Activated CD4-positive, alpha-beta T cell treated with anti-CD3 and anti-CD28 coated beads, Interleukin-10, Interleukin-2, amounts not matched to agents 100 ng/mL and 50 ng/mL, durations not matched to agents 16 hours and 8 hours (primary cell): ENCODE measurements around the gene INPP5A.
A peak's percentile ranks its signal among the peaks of the same experiment; 100 is the strongest.

ENCODE experiments used
- DNase-seq: peaks from one replicate; pipeline ENCODE4 v3.0.0-alpha.2; 2020

Gene INPP5A

DNA sequence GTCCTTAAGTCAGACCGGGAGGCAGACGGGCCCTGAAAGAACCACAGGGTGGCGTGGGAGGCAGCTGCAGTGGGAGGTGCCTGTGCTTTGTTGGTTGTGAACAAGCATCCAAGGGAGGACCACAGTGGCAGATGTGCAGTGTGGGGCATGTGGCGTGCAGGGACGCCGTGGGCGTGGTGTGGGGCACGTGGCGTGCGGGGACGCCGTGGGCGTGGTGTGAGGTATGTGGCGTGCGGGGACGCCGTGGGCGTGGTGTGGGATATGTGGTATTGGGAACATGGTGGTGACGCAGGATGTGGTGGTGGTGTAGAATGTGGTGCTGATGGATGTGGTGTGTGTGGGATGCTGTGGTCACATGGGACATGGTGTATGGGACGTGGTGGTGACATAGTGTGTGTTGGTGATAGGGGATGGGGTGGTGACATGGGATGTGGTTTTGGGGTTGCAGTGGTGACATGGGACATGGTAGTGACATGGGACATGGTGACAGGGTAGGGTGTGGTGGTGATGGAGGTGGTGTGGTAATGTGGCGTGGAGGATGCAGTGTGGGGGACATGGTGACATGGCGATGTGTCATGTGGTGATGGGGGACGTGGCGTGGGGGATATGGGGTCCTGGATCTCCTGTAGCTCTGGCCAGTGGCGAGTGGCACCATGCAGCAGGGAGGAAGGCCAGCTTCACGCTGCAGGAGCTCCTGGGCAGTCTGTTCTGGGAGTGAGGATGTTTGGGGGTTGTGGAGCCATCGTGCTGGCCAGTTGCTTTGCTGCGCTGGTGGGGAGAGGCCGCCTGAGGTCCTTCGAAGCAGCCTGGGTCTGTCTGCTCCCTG lies 78.8 kb downstream of the INPP5A start:
- DNase-seq = peak; percentile 56

- DNase-seq = no peak
These were observed 79.6 kb downstream of the INPP5A start for GRCh38 chr10:132616996-132617736.

DNA sequence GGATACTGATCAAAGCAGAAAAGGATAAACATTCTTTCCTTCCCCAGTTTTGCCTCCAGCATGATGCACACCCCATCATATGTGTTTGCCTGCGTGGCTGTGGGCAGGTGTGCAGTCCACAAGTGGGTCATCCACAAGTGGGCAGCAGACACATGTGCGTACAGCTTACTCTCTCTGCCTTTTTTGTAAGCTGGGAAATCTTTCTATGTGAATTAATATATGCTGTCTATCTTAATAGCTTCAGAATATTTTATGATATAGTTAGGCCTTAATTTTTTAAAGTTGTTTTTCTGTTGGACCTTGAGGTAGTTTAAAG lies 80.1 kb downstream of the INPP5A start:
- no peak for DNase-seq

DNA sequence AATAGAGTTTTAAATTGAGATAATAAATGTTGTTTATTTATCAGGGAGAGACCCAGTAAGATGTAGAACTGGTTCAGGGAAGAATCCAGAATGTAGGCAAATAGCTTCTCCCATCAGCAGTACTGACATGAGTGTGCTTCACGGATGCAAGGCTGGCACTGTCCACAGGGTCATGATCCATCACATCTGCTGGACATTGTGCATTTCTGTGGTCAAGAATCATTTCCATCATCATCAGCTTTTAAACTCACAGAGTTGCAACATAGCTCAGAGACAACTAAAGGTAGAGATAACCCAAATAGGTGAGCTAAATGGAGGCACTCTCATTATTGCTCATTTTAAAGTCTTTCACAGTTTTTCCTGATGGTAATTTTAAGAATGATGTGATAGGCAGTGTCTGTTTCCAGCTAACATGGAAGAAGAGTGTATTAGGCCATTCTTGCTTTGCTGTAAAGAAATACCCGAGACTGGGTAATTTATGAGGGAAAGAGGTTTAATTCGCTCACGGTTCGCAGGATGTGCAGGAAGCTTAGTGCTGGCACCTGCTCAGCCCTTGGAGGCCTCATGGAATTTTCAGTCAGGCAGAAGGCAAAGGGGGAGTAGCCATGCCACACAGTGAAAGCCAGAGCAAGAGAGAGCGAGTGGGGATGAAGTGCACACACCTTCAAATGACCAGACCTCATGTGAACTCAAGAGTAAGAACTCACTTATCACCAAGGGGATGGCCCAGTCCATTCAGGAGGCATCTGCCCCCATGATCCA lies 80.8 kb downstream of the INPP5A start:
- DNase-seq = no peak

DNA sequence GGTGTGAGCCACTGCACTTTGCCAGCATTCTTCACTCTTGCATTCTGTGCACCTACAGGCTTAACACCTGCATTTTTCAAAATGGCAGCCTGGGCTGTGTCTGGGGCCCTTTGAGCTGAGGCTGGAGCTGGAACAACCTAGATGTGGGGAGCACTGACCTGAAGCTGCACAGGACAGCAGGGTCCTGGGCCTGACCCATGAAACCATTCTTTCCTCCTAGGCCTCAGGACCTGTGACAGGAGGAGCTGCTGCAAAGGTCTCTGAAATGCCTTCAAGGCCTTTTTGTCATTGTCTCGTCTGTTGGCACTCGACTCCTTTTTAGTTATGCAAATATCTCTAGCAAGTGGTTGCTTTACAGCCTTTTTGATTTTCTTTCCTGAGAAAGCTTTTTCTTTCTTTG lies 82.3 kb downstream of the INPP5A start:
- no peak for DNase-seq

DNA sequence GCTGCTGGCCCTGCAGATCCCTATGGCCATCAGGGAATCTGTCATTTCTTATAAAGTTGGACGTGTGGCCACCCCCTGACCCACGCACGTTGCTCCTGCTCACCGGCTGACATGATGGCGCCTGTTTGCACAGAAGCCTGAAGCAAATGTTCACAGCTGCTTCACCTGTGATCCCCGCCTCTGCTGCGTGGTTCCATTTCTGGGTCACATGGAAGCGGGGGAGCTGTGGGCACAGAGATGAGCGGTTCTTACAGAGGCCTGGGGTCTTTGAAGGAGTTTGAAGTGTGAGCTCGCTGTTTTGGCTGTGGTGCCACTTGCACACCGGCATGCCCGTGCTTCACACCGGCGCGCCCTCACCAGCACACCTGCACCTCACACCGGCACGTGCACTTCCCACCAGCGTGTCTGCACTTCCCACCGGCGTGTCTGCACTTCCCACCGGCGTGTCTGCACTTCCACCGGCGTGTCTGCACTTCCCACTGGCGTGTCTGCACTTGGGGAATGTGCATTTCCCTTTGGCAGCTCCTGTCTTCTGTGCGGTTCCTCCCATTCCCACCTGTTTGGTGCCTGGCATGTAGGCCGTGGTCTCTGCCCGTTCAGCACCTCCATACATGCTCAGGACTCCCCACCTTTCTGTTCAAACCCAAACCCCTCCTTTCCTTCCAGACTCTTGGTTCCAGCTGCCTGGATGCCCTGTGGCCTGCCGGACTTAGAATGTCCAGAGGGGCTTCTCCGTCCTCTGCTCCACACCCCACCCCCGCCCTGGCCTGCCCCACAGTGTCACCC lies 86.7 kb downstream of the INPP5A start:
- no peak for DNase-seq

DNA sequence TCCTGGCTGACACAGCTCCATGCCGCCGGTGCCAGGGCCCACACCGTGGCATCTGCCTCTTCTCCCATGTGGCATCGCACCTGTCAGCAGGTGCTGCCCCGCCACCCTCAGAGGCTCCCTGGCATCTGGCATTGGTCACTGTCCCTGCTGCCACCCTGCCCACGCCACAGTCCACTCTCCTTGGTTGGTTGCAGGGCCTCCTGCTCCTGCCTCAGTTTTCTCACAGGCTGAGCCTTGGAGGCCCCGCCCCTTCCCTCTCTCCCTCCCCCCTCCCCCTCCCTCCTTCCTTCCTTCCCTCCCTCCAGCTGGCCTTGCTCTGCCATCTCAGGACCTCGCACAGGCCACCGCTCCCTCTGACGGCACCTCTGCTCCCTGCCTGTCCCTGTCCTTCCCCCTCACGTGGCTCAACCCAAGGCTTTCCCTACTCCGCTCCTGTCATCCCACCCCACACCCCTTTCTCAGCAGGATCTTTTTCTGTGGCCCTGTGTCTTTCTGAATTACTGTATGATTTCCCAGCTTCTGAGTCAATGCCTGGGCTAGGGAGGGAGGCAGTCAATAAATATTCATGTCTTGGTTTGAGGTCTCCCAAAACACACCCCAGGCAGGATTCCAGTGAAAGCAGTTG lies 87.4 kb downstream of the INPP5A start:
- no peak for DNase-seq

DNA sequence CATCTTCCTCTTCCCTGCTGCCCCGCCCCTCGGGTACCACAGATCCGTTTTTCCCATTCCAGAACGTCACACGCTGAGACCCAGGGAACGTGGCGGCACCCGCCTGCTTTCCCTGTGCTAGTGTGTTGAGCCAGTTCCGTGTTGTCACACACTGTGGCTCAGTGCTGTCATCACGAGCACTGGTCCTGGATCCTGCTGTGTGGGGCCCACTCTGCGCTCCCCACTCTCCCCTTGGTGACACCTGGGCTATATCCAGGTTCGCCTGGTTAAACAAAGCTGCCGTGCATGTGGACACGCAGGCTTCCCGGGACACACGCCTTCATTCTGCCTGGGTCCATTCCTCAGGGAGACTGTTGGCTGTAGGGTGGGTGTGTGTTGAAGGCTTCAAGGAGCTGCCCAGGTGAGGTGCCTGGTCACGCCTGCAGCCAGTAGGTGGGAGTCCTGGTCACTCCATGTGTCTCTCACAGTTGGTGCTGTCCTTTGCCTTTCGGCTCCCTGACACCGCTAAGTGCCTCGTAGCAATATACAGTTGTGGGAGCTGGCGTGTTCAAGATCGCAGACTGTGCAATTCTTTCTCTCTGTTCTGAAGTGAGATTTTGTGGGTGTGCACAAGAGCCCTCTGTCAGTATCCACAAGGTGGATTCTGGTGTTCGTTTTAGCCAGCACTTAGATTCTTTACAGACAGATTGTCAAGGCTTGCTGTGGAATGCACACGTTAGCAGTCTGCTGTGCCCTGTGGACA lies 88.6 kb downstream of the INPP5A start:
- no peak for DNase-seq

- DNase-seq = no peak
These were observed 89.4 kb downstream of the INPP5A start for GRCh38 chr10:132626761-132627665.

- DNase-seq = no peak
These were observed 90.3 kb downstream of the INPP5A start for GRCh38 chr10:132627666-132628531.

DNA sequence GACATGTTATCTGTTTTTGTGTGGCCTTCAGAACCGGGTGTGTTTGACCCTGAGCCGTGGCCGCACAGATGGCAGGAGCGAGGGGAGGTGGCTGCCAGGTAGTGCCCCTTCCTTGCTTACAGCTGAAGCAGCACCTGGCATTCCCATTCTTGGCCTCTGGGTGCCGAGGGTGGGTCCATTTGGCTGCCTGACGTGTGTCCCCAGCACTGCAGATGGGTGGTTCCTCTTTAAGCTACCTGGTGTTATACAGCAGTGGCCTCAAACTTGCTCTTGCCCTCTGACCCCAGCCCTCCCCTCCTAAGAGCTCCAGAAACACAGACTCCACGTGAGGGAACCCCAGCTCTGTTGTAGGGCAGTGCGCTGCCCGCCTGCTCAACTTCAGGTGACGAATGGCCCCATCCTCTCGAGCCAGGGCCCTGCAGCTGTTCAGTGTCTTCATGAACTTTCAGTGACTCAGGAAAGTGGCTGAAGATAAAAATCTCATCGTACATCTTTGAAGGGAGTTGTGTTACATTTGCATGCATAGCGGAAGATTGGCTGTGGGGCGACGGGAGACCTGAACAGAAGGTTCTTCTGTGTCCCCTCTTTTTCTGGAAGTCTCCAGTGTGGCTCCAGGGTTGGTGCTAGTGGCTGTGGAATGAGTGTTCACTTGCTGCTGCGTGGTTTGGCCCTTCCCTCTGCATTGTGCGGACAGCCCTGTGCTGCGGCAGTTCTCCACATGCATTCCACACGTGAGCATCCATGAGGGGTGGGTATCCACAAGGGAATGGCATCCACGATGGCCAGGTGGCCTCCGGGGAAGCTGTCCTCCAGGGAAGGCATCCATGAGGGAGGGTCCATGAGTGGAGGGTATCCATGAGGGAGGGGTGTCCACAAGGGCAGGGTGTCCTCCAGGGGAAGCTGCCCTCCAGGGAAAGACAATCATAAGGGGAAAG lies 91.6 kb downstream of the INPP5A start:
- no peak for DNase-seq

DNA sequence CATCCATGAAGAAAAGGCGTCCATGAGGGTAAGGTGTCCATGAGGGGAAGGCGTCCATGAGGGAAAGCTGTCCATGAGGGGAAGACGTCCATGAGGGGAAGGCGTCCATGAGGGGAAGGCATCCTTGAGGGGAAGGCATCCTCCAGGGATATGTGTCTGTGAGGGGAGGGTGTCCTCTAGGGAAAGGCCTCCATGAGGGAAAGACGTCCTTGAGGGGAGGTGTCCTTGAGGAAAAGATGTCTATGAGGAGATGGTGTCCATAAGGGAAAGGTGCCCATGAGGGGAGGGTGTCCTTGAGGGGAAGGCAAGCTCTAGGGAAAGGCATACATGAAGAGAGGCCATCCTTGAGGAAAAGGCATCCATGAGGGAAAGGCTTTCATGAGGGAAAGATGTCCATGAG lies 92.6 kb downstream of the INPP5A start:
- DNase-seq = no peak

DNA sequence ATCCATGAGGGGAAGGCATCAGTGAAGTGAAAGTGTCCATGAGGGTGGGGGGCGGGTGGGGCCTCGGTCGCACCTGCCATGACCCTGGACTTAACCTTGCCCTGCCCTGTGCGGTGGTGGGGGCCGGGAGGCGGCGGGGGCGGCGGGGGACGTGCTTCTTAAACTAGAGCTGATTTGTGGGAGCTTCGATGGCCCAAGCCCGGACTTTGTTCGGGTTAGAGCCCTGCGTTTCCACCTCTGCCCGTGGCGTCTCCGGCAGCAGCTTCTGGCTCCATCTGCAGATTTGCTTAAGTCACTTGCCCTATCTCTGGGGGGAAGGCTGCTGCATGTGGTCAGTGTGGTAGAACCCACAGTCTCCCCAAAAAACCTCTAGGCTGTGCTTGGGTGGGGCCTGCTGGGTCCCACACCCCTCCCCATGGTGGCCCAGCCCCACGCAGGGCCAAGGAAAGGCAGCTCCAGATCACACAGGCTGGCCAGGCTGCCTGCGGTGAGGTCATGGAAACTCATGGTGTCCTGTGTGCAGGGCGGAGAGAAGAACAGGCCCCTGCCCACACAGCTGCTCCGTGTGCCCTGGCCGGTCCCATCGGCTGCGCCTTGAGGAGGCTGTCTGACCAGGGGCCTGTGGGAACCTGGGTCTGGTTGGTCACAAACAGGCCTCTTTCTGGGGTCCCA lies 93.2 kb downstream of the INPP5A start:
- no peak for DNase-seq

DNA sequence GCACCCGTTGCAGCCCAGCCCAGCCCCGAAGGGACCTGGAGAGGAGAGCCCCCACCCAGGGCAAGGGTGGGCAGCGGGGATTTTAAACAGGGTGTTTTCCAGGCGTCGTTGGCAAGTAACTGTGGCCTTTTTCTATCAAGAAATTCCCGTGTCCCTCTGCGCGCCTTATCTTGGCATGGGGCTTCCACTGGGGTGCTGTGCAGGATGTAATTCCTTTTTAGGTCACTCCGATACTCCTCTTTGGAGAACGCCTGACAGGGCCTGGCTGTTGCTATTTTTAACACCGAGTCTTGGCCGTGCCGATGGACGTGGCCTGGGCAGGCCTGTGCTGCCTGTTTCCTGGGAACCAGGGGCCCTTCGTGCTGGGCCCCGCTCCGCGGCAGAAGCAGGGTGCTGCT lies 93.8 kb downstream of the INPP5A start:
- DNase-seq = no peak

- DNase-seq = no peak
These were observed 94.5 kb downstream of the INPP5A start for GRCh38 chr10:132632091-132632561.

DNA sequence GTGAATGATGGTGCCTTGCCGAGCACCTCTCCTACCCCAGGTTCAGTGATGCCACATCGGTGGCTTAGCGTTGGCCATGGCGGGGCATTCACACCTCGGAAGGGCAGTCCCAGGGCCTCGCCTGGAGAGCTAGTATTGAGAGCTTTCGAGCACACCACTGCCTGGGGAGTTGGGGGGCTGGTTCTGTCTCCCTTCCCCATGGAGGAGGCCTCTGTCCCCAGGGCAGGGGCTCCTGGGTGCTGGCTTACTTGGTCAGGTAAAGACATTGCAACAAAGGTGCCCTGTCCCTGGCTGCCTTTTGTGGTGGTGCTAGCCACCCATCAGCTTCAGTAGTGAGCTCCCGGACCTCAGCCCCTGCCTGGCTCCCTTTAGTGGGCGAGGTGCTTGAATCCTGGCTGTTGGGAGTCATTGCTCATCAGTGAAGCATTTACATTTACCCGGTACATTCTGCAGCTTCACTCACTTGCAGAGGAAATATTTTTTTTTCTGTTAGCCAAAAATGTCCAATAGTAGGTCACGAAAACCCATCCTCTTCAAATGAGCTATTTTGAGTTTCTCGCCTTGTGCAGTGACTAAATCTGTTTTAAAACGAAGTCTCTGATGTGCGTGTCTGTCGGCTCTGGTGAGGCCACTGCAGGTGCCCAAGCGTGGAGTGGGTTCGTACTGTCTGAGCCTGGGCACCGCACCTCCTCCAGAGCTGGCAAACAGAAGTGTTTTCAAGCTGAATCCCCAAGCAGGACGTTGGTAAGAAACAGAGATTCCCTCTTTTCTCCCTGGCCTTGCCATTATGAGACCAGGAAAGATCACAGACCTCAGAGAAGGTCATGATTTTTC lies 95.5 kb downstream of the INPP5A start:
- no peak for DNase-seq
